HepG2 (cell line): Measurements from ENCODE around the gene YPEL3. TPM values are rescaled to one million over a fixed set of nuclear protein-coding genes. Genes with fewer than 3 reads are reported as not detected.

Experiments used
- CBX5 ChIP-seq: sonication (generic); formaldehyde crosslinking; IDR thresholded peaks from 2 replicates; pipeline ENCODE4 v1.4.0; 2020; ENCODE audit warnings: missing genetic modification reagents, borderline replicate concordance
- ELF1 ChIP-seq: sonication (generic); formaldehyde crosslinking; IDR thresholded peaks from 2 replicates; pipeline ENCODE4 v1.4.0; 2020; ENCODE audit warnings: missing genetic modification reagents
- ELF3 ChIP-seq: IDR thresholded peaks from 2 replicates; pipeline ENCODE4 v1.6.1; 2016; ENCODE audit warnings: missing genetic modification reagents, missing compliant biosample characterization
- IRX3 ChIP-seq: sonication (generic); formaldehyde crosslinking; IDR thresholded peaks from 2 replicates; pipeline ENCODE4 v1.8.1; 2023; ENCODE audit warnings: mild to moderate bottlenecking, low read depth, missing genetic modification reagents, borderline replicate concordance
- KMT2A ChIP-seq: sonication (generic); formaldehyde crosslinking; IDR thresholded peaks from 2 replicates; pipeline ENCODE4 v1.4.0; 2020; ENCODE audit warnings: missing genetic modification reagents
- MED1 ChIP-seq: sonication (generic); formaldehyde crosslinking; IDR thresholded peaks from 2 replicates; pipeline ENCODE4 v1.4.0; 2020; ENCODE audit warnings: missing genetic modification reagents
- SIX4 ChIP-seq: sonication (generic); formaldehyde crosslinking; IDR thresholded peaks from 2 replicates; pipeline ENCODE4 v1.4.0; 2020; ENCODE audit warnings: missing genetic modification reagents
- SP140L ChIP-seq: sonication (generic); formaldehyde crosslinking; IDR thresholded peaks from 2 replicates; pipeline ENCODE4 v1.4.0; 2020; ENCODE audit warnings: missing genetic modification reagents, borderline replicate concordance
- XBP1 ChIP-seq: sonication (generic); formaldehyde crosslinking; IDR thresholded peaks from 2 replicates; pipeline ENCODE4 v1.5.0; 2020; ENCODE audit warnings: missing genetic modification reagents
- ZMYM3 ChIP-seq: sonication (generic); formaldehyde crosslinking; IDR thresholded peaks from 2 replicates; pipeline ENCODE4 v1.5.1; 2020; ENCODE audit warnings: mild to moderate bottlenecking, missing genetic modification reagents
- ZNF180 ChIP-seq: sonication (generic); formaldehyde crosslinking; IDR thresholded peaks from 2 replicates; pipeline ENCODE4 v1.4.0; 2020; ENCODE audit warnings: low read depth, missing genetic modification reagents, borderline replicate concordance
- ZNF460 ChIP-seq: sonication (generic); formaldehyde crosslinking; IDR thresholded peaks from 2 replicates; pipeline ENCODE4 v1.5.1; 2020; ENCODE audit warnings: missing genetic modification reagents, mild to moderate bottlenecking, borderline replicate concordance
- ZNF567 ChIP-seq: sonication (generic); formaldehyde crosslinking; IDR thresholded peaks from 2 replicates; pipeline ENCODE4 v1.8.1; 2023; ENCODE audit warnings: mild to moderate bottlenecking, missing genetic modification reagents, borderline replicate concordance
- ZNF615 ChIP-seq: sonication (generic); formaldehyde crosslinking; IDR thresholded peaks from 2 replicates; pipeline ENCODE4 v1.5.0; 2020; ENCODE audit warnings: mild to moderate bottlenecking, missing genetic modification reagents, borderline replicate concordance
- ZNF619 ChIP-seq: sonication (generic); formaldehyde crosslinking; IDR thresholded peaks from 2 replicates; pipeline ENCODE4 v1.4.0; 2020; ENCODE audit warnings: mild to moderate bottlenecking, missing genetic modification reagents
- ZNF83 ChIP-seq: sonication (generic); formaldehyde crosslinking; IDR thresholded peaks from 2 replicates; pipeline ENCODE4 v1.4.0; 2020; ENCODE audit warnings: missing genetic modification reagents, mild to moderate bottlenecking, borderline replicate concordance
- polyA plus RNA-seq, 8 experiments: library from polyadenylated mRNA; depleted of rRNA in 3 of 8; stranded (reverse) in 7 of 8; unstranded in 1 of 8; fragments of >200 nt; fragmentation: Illumina TruSeq in 4 of 8; extraction: Trizol in 4 of 8; gene quantifications; 2 replicates each; pipeline versions ENCODE4 v1.2.1 to v1.2.3, GENCODE V29; 2011 to 2016; ENCODE audit warnings: low read depth in 4 of 8, missing spikeins in 1 of 8, mixed read lengths in 1 of 8; ENCODE audit not compliant: insufficient read depth in 1 of 8
- total RNA-seq, 5 experiments: library from RNA; depleted of rRNA; stranded (reverse); fragments of >200 nt; fragmentation: Illumina TruSeq; extraction: Trizol; gene quantifications; 2 replicates each; pipeline ENCODE4 v1.2.3, GENCODE V29; 2016; ENCODE audit warnings: low read depth in 1 of 5
- TF ChIP-seq, protein P1 (sequence below): sonication (generic); formaldehyde crosslinking; IDR thresholded peaks from 2 replicates; pipeline ENCODE4 v1.4.0; 2020; ENCODE audit warnings: missing genetic modification reagents
- TF ChIP-seq, protein P2 (sequence below): sonication (generic); formaldehyde crosslinking; IDR thresholded peaks from 2 replicates; pipeline ENCODE4 v1.4.0; 2020; ENCODE audit warnings: missing genetic modification reagents
- TF ChIP-seq, protein P3 (sequence below): sonication (generic); formaldehyde crosslinking; IDR thresholded peaks from 2 replicates; pipeline ENCODE4 v1.8.0; 2022; ENCODE audit warnings: mild to moderate bottlenecking, missing genetic modification reagents, moderate library complexity
- TF ChIP-seq, protein P4 (sequence below): sonication (generic); formaldehyde crosslinking; IDR thresholded peaks from 2 replicates; pipeline ENCODE4 v1.4.0; 2020; ENCODE audit warnings: missing genetic modification reagents
- TF ChIP-seq, protein P5 (sequence below): sonication (generic); formaldehyde crosslinking; IDR thresholded peaks from 2 replicates; pipeline ENCODE4 v1.5.0; 2020; ENCODE audit warnings: missing genetic modification reagents

YPEL3 gene
- total and polyA plus RNA-seq, 2 of the 13 experiments (the other 11 are each of a cell fraction or from before 2014, with no cell fraction given): 5.4 to 47.0 TPM

DNA sequence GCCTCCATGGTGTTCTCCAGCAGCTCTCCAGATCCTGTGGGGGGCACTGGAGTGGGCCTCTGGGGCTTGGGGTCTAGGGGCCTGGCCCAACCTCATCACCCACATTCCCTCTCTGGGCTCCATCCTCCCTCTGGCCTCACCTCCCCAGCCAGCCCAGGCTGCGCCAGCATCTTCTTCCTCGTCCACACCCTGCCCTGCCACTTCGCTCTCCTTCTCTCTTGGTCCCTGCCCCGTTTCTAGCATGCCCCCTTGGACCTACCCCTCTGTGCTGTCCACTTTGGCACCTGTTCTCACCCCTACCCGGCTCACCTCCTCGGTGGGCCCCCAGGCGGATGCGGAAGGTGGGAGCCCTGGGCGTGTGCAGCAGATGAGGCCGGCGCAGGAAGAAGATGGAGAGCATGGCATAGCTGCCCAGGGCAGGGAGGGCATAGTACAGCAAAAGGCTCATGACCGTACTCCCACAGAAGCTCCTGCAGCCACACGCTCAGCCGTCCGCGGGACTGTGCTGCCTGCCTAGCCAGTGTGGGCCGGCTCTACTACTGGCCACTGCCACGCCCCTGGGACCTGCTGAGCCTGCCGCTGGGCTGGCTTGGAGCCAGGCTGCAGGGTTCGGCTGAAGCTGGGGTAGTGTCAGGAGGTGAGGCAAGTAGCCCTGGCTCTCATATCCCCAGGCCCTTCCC is 17.2 kb upstream of the YPEL3 start, which contains the start of gene GDPD3 (continued):
- no peak for TF ChIP-seq IRX3 (CRISPR knock-in tag)
- no peak for TF ChIP-seq ZNF567 (CRISPR knock-in tag)
- TF ChIP-seq, protein P1, sequence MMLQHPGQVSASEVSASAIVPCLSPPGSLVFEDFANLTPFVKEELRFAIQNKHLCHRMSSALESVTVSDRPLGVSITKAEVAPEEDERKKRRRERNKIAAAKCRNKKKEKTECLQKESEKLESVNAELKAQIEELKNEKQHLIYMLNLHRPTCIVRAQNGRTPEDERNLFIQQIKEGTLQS (CRISPR knock-in tag): no peak
- TF ChIP-seq CBX5: no peak
- no peak for TF ChIP-seq ELF3 (CRISPR knock-in tag)
- TF ChIP-seq ZNF460 (CRISPR knock-in tag): no peak
- TF ChIP-seq, protein P2, sequence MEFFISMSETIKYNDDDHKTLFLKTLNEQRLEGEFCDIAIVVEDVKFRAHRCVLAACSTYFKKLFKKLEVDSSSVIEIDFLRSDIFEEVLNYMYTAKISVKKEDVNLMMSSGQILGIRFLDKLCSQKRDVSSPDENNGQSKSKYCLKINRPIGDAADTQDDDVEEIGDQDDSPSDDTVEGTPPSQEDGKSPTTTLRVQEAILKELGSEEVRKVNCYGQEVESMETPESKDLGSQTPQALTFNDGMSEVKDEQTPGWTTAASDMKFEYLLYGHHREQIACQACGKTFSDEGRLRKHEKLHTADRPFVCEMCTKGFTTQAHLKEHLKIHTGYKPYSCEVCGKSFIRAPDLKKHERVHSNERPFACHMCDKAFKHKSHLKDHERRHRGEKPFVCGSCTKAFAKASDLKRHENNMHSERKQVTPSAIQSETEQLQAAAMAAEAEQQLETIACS (CRISPR knock-in tag): no peak
- TF ChIP-seq ZNF619: no peak
- TF ChIP-seq SP140L: no peak
- TF ChIP-seq, protein P3, sequence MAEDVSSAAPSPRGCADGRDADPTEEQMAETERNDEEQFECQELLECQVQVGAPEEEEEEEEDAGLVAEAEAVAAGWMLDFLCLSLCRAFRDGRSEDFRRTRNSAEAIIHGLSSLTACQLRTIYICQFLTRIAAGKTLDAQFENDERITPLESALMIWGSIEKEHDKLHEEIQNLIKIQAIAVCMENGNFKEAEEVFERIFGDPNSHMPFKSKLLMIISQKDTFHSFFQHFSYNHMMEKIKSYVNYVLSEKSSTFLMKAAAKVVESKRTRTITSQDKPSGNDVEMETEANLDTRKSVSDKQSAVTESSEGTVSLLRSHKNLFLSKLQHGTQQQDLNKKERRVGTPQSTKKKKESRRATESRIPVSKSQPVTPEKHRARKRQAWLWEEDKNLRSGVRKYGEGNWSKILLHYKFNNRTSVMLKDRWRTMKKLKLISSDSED (CRISPR knock-in tag): no peak
- no peak for TF ChIP-seq SIX4 (CRISPR knock-in tag)
- TF ChIP-seq KMT2A (CRISPR knock-in tag): 0 out of 2 replicates have a peak, but pooled peaks have one; percentile 13
- 0 out of 2 replicates have a peak, but pooled peaks have one; percentile 3 for TF ChIP-seq ZNF83 (CRISPR knock-in tag)
- no peak; the same call in 1 of the 2 replicates for TF ChIP-seq ZMYM3 (CRISPR knock-in tag)
- no peak for TF ChIP-seq ZNF615
- TF ChIP-seq XBP1 (CRISPR knock-in tag): no peak
- TF ChIP-seq, protein P4, sequence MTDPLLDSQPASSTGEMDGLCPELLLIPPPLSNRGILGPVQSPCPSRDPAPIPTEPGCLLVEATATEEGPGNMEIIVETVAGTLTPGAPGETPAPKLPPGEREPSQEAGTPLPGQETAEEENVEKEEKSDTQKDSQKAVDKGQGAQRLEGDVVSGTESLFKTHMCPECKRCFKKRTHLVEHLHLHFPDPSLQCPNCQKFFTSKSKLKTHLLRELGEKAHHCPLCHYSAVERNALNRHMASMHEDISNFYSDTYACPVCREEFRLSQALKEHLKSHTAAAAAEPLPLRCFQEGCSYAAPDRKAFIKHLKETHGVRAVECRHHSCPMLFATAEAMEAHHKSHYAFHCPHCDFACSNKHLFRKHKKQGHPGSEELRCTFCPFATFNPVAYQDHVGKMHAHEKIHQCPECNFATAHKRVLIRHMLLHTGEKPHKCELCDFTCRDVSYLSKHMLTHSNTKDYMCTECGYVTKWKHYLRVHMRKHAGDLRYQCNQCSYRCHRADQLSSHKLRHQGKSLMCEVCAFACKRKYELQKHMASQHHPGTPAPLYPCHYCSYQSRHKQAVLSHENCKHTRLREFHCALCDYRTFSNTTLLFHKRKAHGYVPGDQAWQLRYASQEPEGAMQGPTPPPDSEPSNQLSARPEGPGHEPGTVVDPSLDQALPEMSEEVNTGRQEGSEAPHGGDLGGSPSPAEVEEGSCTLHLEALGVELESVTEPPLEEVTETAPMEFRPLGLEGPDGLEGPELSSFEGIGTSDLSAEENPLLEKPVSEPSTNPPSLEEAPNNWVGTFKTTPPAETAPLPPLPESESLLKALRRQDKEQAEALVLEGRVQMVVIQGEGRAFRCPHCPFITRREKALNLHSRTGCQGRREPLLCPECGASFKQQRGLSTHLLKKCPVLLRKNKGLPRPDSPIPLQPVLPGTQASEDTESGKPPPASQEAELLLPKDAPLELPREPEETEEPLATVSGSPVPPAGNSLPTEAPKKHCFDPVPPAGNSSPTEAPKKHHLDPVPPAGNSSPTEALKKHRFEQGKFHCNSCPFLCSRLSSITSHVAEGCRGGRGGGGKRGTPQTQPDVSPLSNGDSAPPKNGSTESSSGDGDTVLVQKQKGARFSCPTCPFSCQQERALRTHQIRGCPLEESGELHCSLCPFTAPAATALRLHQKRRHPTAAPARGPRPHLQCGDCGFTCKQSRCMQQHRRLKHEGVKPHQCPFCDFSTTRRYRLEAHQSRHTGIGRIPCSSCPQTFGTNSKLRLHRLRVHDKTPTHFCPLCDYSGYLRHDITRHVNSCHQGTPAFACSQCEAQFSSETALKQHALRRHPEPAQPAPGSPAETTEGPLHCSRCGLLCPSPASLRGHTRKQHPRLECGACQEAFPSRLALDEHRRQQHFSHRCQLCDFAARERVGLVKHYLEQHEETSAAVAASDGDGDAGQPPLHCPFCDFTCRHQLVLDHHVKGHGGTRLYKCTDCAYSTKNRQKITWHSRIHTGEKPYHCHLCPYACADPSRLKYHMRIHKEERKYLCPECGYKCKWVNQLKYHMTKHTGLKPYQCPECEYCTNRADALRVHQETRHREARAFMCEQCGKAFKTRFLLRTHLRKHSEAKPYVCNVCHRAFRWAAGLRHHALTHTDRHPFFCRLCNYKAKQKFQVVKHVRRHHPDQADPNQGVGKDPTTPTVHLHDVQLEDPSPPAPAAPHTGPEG (CRISPR knock-in tag): no peak; the same call in 1 of the 2 replicates
- TF ChIP-seq, protein P5, sequence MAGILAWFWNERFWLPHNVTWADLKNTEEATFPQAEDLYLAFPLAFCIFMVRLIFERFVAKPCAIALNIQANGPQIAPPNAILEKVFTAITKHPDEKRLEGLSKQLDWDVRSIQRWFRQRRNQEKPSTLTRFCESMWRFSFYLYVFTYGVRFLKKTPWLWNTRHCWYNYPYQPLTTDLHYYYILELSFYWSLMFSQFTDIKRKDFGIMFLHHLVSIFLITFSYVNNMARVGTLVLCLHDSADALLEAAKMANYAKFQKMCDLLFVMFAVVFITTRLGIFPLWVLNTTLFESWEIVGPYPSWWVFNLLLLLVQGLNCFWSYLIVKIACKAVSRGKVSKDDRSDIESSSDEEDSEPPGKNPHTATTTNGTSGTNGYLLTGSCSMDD (CRISPR knock-in tag): no peak
- no peak for TF ChIP-seq MED1 (CRISPR knock-in tag)
- 0 out of 2 replicates have a peak, but pooled peaks have one; percentile 1 for TF ChIP-seq ELF1 (CRISPR knock-in tag)
- no peak for TF ChIP-seq ZNF180 (CRISPR knock-in tag)
